Central memory CD8-positive, alpha-beta T cell (primary cell): ENCODE measurements around the gene ZNF792.
"Not testable (repeated sequence)": the region's sequence is repeated elsewhere in the genome, so short reads cannot be mapped to it uniquely, and the experiment has no call there.

Experiments
- ATAC-seq: fragments of 150-1000 bp; cut with Tn5 transposase; replicated peaks from 2 replicates; pipeline ENCODE4 v1.10.0; 2022; ENCODE audit warnings: mild to moderate bottlenecking, moderate FRiP score, moderate number of reproducible peaks; ENCODE audit not compliant: poor library complexity, severe bottlenecking; ENCODE audit errors: extremely low read depth
- DNase-seq, 2 donors: peaks; one replicate each; pipeline ENCODE4 v3.0.0; 2021; ENCODE audit warnings: low spot score in 2 of 2
- H3K27ac Mint-ChIP-seq: one replicate; pipeline ENCODE4 v1.8.0; 2022; ENCODE audit warnings: low read depth, mild to moderate bottlenecking, moderate library complexity, mixed read lengths
- H3K27me3 Mint-ChIP-seq: one replicate; pipeline ENCODE4 v1.8.0; 2022; ENCODE audit warnings: mixed read lengths
- H3K36me3 Mint-ChIP-seq: one replicate; pipeline ENCODE4 v1.8.0; 2022; ENCODE audit warnings: mild to moderate bottlenecking, moderate library complexity, mixed read lengths; ENCODE audit not compliant: insufficient read depth
- H3K4me1 Mint-ChIP-seq: one replicate; pipeline ENCODE4 v1.8.0; 2022; ENCODE audit warnings: mixed read lengths
- H3K4me3 Mint-ChIP-seq: one replicate; pipeline ENCODE4 v1.8.0; 2022; ENCODE audit warnings: mild to moderate bottlenecking, moderate library complexity, mixed read lengths
- H3K9me3 Mint-ChIP-seq: one replicate; pipeline ENCODE4 v1.8.0; 2022; ENCODE audit warnings: mixed read lengths

ZNF792 gene

DNA sequence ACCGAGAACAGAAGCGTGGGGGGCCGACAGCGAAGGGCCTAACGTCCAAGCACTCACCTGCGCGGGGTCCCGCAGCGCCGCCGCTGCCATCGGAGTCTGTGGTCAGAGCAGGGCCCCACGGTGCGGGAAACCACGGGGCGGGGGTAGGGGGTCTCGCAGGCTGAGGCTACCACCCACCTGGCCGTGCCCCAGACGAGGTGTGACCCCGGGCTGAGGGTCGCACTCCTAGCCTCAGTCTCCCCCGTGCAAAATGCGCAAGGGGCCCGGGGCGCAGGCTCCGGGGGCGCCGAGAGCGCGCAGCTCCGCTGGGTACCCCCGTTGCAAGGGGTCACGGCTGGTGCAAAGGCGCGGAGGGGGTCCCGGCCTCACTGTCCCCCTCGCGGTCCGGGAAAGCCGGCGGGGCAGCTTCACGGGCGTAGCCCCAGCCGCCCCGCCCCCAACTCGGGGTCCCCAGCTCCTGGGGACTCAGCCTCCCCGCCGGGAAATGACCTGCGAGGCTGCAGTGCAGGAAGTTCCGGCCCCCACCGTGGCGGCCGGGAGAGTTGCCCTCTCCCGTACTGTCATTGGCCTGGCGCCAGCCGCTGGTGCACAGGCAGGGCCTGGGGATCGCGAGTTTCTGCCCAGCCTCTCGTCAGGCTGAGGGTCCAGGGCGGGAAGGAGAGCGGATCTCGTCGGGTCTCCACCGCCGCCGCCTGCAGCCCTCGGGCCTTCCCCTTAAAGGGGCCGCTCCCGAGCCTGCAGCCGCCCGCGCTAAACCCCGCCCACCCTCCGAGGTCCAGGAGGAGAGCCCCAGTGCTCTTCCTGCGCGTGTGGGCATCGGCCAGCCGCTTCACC lies at the start of gene ZNF792:
TSS of gene ZNF792 (minus strand) at position 657 of the 834 bp plus-strand sequence. CDS start at position 90, 567 bp downstream.
- peaks cover 25% of the 10 kb centered on the region for H3K4me1 Mint-ChIP-seq
- peak; percentile 30 for ATAC-seq
- H3K4me3 Mint-ChIP-seq = peak within 1 kb of the TSS; percentile 91
- no peaks in the 10 kb centered on the region for H3K27me3 Mint-ChIP-seq
- peaks cover 26% of the 10 kb centered on the region for H3K9me3 Mint-ChIP-seq
- no peak for DNase-seq
- peak within 1 kb of the TSS; percentile 93 for H3K27ac Mint-ChIP-seq
- peaks cover 26% of the 10 kb centered on the region for H3K36me3 Mint-ChIP-seq

DNA sequence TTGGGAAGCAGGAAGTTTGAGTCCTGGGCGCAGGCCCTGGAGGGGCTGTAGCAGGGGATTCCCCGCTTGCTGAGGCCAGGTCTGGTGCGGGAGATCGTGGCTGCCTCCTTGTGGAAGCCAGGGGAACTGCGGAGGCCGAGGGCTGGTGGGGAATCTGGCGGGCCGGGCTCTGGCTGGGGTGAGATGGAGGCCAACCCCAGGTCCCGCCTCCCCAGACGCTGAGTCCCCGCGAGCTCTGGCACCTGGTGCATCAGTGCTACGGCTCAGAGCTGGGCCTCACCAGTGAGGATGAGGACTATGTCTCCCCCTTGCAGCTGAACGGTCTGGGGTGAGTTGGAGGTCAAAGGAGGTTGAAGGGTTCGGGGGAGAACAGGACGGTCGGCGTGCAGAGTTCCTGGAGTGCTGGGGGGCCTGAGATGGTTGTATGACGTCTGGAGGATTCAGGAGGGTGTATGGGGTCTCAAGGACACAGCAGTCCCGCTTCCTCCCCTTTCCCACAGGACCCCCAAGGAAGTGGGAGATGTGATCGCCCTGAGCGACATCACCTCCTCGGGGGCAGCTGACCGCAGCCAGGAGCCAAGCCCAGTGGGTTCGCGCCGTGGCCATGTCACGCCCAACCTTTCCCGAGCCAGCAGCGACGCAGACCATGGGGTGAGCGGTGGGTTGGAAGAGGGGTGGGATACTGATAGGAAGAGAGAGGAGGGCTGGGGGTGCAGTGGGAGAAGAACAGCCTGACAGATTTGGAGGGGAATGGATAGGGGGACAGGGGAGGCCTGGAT lies 49.2 kb upstream of the ZNF792 start:
- ATAC-seq = peak; percentile 62
- peaks cover 60% of the 10 kb centered on the region for H3K36me3 Mint-ChIP-seq
- peaks cover 63% of the 10 kb centered on the region for H3K4me1 Mint-ChIP-seq
- peak overlapping the region; percentile 98 for H3K27ac Mint-ChIP-seq
- H3K4me3 Mint-ChIP-seq = peak overlapping the region; percentile 78
- H3K9me3 Mint-ChIP-seq = no peaks in the 10 kb centered on the region
- H3K27me3 Mint-ChIP-seq = no peaks in the 10 kb centered on the region
- peak; percentile 81 to 87 for DNase-seq

DNA sequence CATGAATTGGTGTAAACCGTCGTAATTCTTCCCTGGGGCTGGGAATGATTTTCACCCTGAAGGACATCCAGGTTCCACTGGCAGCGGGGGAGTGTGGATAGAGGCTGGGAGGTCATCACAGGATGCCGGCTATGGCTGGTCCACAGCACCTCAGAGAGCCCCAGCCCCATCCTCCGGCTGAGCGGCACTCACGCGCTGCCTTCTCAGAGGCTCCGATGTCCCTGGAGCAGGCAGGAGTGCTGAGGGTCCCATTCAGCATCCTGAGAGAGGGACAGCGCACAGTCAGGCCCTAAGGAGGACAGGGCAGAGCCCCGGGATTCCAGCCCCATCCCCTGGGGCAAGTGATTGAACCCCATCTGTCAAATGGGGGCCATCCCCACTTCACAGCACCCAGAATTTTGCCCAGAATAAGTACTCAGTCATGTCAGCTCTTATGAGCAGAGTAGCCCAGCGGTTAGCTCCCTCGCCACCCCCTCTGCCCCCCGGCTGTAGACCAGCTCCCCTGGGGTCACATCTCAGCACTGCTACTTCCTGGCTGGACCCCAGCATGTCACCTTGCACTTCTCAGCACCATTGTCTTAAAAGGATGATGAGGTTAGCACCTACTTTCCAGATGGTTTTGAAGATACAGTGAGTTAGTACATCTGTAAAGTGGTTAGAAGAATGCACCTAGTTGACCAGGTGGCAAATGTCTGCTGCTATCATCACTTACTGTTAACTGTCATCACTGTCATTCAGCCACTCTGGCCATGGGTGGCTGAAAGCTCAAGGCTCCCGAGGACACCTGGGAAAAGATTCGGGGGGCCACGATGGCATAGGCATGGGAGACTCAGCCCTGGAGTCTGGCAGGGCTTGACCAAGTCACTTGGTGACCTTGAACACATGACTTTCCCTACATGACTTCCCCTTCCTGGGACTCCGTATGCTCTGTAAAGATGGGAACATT lies 48.0 kb upstream of the ZNF792 start:
- peaks cover 57% of the 10 kb centered on the region for H3K4me1 Mint-ChIP-seq
- ATAC-seq = peak; percentile 55
- H3K36me3 Mint-ChIP-seq = peaks cover 50% of the 10 kb centered on the region

DNA sequence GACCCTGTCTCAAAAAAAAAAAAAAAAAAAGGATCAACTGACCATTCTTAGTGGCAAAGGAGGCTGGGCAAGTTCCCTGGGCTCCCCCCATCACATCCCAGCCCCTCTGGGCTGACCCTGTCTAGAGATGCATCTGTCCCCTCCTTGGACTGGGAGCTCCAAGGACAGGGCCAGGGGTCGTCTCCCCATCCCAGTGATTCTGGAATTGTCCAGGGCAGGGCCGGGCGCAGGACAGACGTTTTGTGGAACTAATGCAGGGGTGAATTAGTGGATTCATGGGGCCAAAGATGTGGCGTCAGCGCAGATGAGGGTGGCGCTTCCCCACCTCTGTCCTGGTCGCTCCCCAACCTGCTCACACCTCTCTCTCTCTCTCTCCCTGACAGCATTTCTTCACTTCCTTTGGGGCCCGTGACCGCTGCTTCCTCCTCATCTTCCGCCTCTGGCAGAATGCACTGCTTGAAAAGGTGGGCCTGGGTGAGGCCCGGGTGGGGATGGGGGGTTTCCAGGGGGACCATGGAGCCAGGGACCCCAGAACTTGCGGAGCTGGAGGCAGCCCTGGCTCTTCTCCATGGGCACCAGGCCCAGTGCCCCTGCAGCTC lies 47.2 kb upstream of the ZNF792 start:
- peak in 1 of 2 donors; percentile 45 for DNase-seq
- no peaks in the 10 kb centered on the region for H3K9me3 Mint-ChIP-seq
- peaks cover 45% of the 10 kb centered on the region for H3K36me3 Mint-ChIP-seq
- H3K27me3 Mint-ChIP-seq = no peaks in the 10 kb centered on the region
- peaks cover 63% of the 10 kb centered on the region for H3K4me1 Mint-ChIP-seq
- peak; percentile 29 for ATAC-seq
- H3K4me3 Mint-ChIP-seq = peak overlapping the region; percentile 78
- H3K27ac Mint-ChIP-seq = peak overlapping the region; percentile 98

More for the DNA sequence above, 48.0 kb upstream of the ZNF792 start:
- peak overlapping the region; percentile 98 for H3K27ac Mint-ChIP-seq
- H3K27me3 Mint-ChIP-seq = no peaks in the 10 kb centered on the region
- peak in 1 of 2 donors; percentile 36 for DNase-seq
- H3K4me3 Mint-ChIP-seq = peak overlapping the region; percentile 78
- H3K9me3 Mint-ChIP-seq = no peaks in the 10 kb centered on the region

DNA sequence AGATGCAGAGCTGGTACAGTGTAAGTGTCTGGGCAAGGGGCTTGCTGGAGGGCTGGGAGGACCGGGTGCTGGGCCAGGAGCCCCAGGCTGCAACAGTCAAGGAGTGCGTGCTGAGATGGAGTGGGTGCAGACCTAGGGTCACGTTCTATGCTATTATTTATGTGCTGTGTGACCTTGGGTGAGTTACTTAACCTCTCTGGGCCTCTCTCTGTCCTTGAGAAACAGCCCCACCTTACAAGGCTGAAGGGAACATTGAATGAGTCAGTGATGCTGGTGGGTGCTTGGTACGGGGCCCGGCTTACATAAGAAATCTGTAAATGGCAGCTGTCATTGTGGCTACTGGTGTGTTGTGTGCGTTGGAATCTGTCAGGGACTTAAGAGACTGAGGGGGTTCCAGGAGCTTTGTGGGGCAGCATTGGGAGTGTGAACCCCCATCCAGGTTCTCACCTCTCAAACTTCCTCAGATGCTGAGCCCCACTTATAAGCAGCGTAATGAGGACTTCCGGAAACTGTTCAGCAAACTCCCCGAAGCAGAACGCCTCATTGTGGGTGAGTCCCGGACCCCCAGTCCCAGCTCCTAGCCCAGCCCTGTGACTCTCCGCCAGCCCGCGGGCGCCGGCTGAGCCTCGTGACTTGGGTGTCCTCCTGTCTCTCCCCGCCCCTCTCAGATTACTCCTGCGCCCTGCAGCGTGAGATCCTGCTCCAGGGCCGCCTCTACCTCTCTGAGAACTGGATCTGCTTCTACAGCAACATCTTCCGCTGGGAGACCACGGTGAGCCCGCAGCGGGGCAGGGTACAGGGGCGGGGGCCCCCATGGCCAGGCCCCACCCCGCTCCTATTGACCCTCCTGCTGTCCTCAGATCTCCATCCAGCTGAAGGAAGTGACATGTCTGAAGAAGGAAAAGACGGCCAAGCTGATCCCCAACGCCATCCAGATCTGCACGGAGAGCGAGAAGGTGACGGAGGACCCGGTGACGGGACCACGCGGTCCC lies 45.7 kb upstream of the ZNF792 start:
- Mint-ChIP-seq H3K4me3 (no peak overlapping the region), H3K27me3 (no peaks in the 10 kb centered on the region), H3K36me3 (peaks cover 42% of the 10 kb centered on the region), H3K27ac (peak overlapping the region; percentile 98), H3K9me3 (no peaks in the 10 kb centered on the region), H3K4me1 (peaks cover 62% of the 10 kb centered on the region)
- ATAC-seq (no peak), DNase-seq (no peak)

DNA sequence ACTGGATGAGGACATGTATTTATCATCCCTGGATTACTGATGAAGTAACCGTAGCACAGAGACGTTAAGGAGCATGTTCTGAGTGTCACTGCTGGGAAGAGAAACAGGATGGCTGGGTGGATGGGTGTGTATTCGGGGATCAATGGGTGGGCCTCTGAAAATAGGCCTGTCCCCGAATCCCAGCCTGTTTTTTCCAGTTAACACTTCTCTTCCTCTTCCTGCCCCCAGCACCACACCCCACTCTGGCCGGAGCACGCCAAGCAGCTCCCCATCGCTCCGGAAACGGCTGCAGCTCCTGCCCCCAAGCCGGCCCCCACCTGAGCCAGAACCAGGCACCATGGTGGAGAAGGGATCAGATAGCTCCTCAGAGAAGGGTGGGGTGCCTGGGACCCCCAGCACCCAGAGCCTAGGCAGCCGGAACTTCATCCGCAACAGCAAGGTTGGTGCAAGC lies 44.9 kb upstream of the ZNF792 start:
- Mint-ChIP-seq H3K27me3 (no peaks in the 10 kb centered on the region), H3K36me3 (peaks cover 38% of the 10 kb centered on the region), H3K4me3 (no peak overlapping the region), H3K4me1 (peaks cover 62% of the 10 kb centered on the region), H3K27ac (peak overlapping the region; percentile 10), H3K9me3 (no peaks in the 10 kb centered on the region)
- DNase-seq (no peak), ATAC-seq (no peak)

DNA sequence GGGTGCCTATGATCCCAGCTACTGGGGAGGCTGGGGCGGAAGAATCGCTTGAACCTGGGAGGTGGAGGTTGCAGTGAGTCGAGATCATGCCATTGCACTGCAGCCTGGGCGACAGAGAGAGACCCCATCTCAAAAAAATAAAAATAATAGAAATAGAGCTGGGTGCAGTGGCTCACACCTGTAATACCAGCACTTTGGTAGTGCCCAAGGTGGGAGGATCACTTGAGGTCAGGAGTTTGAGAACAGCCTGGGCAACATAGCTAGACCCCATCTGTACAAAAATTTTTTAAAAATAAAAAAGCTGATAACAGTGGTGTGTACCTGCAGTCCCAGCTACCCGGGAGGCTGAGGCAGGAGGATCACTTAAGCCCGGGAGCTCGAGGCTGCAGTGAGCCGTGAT lies 43.4 kb upstream of the ZNF792 start:
- H3K9me3 Mint-ChIP-seq, ATAC-seq, DNase-seq, H3K27me3 Mint-ChIP-seq, H3K4me3 Mint-ChIP-seq: not testable (repeated sequence)
- Mint-ChIP-seq H3K4me1 (peaks cover 62% of the 10 kb centered on the region), H3K27ac (peak overlapping the region; percentile 82), H3K36me3 (peaks cover 31% of the 10 kb centered on the region)

DNA sequence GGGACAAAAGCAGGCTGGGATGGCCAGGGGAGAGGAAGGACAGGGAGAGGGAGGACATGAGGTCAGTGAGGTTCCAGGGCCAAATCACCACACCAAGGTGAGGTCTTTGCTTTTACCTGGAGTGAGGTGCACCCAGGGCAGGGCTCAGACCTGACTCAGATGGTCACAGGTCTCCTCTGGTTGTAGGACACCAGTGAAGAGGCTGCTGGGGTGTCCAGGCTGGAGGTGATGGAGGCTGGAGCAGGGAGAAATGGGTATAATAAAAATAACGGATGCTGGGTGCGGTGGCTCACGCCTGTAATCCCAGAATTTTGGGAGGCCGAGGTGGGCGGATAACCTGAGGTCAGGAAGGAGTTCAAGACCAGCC lies 43.0 kb upstream of the ZNF792 start:
- H3K36me3 Mint-ChIP-seq = peaks cover 29% of the 10 kb centered on the region

DNA sequence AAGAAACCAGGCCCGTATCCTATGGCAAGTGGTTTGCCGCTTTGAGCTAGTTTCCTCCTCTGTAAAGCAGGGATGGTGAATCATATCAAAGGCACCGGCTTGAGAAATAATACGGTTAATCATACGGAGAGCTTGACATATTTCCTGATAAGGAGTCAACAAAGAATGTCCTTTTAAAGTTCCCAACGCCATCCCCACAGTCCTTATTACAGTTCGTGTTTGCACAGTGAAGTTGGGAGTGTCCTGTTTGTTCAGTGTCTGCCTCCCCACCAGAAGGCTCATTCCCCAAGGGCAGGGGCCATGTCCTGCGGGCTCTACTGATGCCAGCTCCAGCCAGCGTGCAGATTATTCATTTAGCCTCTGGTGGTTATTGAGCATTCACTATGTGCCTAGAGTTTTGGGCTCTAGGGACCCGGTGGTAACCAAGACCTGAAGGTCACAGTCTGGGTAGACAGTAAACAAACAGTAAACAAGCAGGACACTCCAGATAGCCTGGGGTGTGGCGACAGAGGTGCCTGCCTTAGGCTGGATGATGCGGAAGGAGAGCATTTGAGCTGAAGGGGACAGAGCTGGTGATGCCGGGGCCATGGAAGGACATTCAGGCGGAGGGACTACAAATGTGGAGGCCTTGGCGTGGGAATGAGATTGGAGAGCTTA lies 42.4 kb upstream of the ZNF792 start:
- no peak for DNase-seq
- H3K27ac Mint-ChIP-seq = peak overlapping the region; percentile 82
- H3K27me3 Mint-ChIP-seq = no peaks in the 10 kb centered on the region
- H3K4me3 Mint-ChIP-seq = no peak overlapping the region
- H3K9me3 Mint-ChIP-seq = no peaks in the 10 kb centered on the region
- ATAC-seq = no peak
- peaks cover 27% of the 10 kb centered on the region for H3K36me3 Mint-ChIP-seq
- H3K4me1 Mint-ChIP-seq = peaks cover 63% of the 10 kb centered on the region

More for the DNA sequence above, 43.0 kb upstream of the ZNF792 start:
- peak overlapping the region; percentile 82 for H3K27ac Mint-ChIP-seq
- DNase-seq (no peak), ATAC-seq (no peak)
- H3K4me1 Mint-ChIP-seq = peaks cover 62% of the 10 kb centered on the region
- H3K27me3 Mint-ChIP-seq = no peaks in the 10 kb centered on the region
- no peaks in the 10 kb centered on the region for H3K9me3 Mint-ChIP-seq
- no peak overlapping the region for H3K4me3 Mint-ChIP-seq

DNA sequence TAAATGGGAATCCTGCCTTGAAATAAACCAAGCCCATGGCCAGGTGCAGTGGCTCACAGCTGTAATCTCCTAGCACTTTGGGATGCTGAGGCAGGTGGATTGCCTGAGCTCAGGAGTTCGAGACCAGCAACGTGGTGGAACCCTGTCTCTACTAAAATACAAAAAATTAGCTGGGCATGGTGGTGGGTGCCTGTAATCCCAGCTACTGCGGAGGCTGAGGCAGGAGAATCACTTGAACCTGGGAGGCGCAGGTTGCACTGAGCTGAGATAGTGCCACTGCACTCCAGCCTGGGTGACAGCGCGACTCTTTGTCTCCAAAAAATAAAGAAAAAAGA lies 41.9 kb upstream of the ZNF792 start:
- not testable (repeated sequence) for H3K27me3 Mint-ChIP-seq, H3K4me3 Mint-ChIP-seq, H3K9me3 Mint-ChIP-seq, H3K27ac Mint-ChIP-seq, DNase-seq, ATAC-seq
- Mint-ChIP-seq H3K4me1 (peaks cover 63% of the 10 kb centered on the region), H3K36me3 (peaks cover 27% of the 10 kb centered on the region)
